ENCODE data around the gene TESK1. TPM values are rescaled to one million over a fixed set of nuclear protein-coding genes. Genes with fewer than 3 reads are reported as not detected.
"Not testable (repeated sequence)": the region's sequence is repeated elsewhere in the genome, so short reads cannot be mapped to it uniquely, and the experiment has no call there.

Gene TESK1
- polyA plus RNA-seq, 3 donors: 2.9 to 38.3 (median 2.9) TPM

GRCh38 chr9:35588506-35588905 lies 16.6 kb upstream of the TESK1 start:
- H3K4me3 ChIP-seq (replicated peaks in 1 of 3; ENCODE audit: low read depth in 2 of 3, low read length in 3 of 3); H3K4me1 Mint-ChIP-seq; H2AFZ ChIP-seq (ENCODE audit: insufficient read depth, low read depth, low read length, poor library complexity, severe bottlenecking); H3K9ac ChIP-seq (ENCODE audit: insufficient read depth, low read length, poor library complexity, severe bottlenecking); H3K36me3 ChIP-seq (replicated peaks in 1 of 2; ENCODE audit: control insufficient read depth in 1 of 2, insufficient read depth in 2 of 2, low read length in 2 of 2); H3K27ac ChIP-seq (ENCODE audit: low read depth in 1 of 2, low read length in 2 of 2); H3K4me2 ChIP-seq (replicated peaks; ENCODE audit: extremely low read depth, low read length, poor library complexity, severe bottlenecking); H4K20me1 ChIP-seq (ENCODE audit: insufficient read depth, low read length); intact Hi-C loops (cut with micrococcal nuclease); H3K79me2 ChIP-seq (ENCODE audit: insufficient read depth, low read length); H3K27me3 Mint-ChIP-seq (ENCODE audit: low read depth in 3 of 3); H3K4me1 ChIP-seq (ENCODE audit: control insufficient read depth in 1 of 2, insufficient read depth in 2 of 2, low read length in 2 of 2); H3K4me3 Mint-ChIP-seq; DNase-seq; H3K27me3 ChIP-seq (ENCODE audit: control insufficient read depth in 2 of 2, insufficient read depth in 2 of 2, low read length in 2 of 2); H3K36me3 Mint-ChIP-seq; H3K27ac Mint-ChIP-seq: not testable (repeated sequence)
- peaks cover 21 to 44% (median 37%) of the 10 kb centered on the region in 7 donors for H3K9me3 Mint-ChIP-seq
- WGBS (ENCODE audit: insufficient coverage): 100% methylated on average over 3 of the region's 5 CpGs
- H3K9me3 ChIP-seq (replicated peaks in 1 of 2; ENCODE audit: control insufficient read depth in 1 of 2, insufficient read depth in 1 of 2, low read length in 2 of 2): peaks cover 13 to 19% of the 10 kb centered on the region in 2 donors

- Histone ChIP-seq H3K27ac (ENCODE audit: low read depth in 1 of 2, low read length in 2 of 2) (no peak overlapping the region), H3K9me3 (replicated peaks in 1 of 2; ENCODE audit: control insufficient read depth in 1 of 2, insufficient read depth in 1 of 2, low read length in 2 of 2) (peaks cover 21 to 25% of the 10 kb centered on the region in 2 donors), H3K9ac (ENCODE audit: insufficient read depth, low read length, poor library complexity, severe bottlenecking) (no peak overlapping the region), H4K20me1 (ENCODE audit: insufficient read depth, low read length) (no peaks in the 10 kb centered on the region), H3K4me1 (ENCODE audit: control insufficient read depth in 1 of 2, insufficient read depth in 2 of 2, low read length in 2 of 2) (no peaks in the 10 kb centered on the region), H3K36me3 (replicated peaks in 1 of 2; ENCODE audit: control insufficient read depth in 1 of 2, insufficient read depth in 2 of 2, low read length in 2 of 2) (no peaks in the 10 kb centered on the region), H3K4me2 (replicated peaks; ENCODE audit: extremely low read depth, low read length, poor library complexity, severe bottlenecking) (no peak overlapping the region), H3K4me3 (replicated peaks in 1 of 3; ENCODE audit: low read depth in 2 of 3, low read length in 3 of 3) (no peak overlapping the region), H2AFZ (ENCODE audit: insufficient read depth, low read depth, low read length, poor library complexity, severe bottlenecking) (no peak overlapping the region), H3K79me2 (ENCODE audit: insufficient read depth, low read length) (no peaks in the 10 kb centered on the region), H3K27me3 (ENCODE audit: control insufficient read depth in 2 of 2, insufficient read depth in 2 of 2, low read length in 2 of 2) (no peaks in the 10 kb centered on the region)
- intact Hi-C loops (cut with micrococcal nuclease): no loop called here
- H3K4me1 Mint-ChIP-seq: no peaks in the 10 kb centered on the region
- peak overlapping the region in 1 of 7 donors; percentile 45 for H3K27ac Mint-ChIP-seq
- TF ChIP-seq CTCF (IDR thresholded peaks at IDR 0.05): no peak
- H3K9me3 Mint-ChIP-seq: peaks cover 19 to 40% (median 33%) of the 10 kb centered on the region in 7 donors
- DNase-seq: no peak
- no peak overlapping the region for H3K4me3 Mint-ChIP-seq
- peaks cover 0 to 4% (median 1%) of the 10 kb centered on the region in 3 donors for H3K27me3 Mint-ChIP-seq (ENCODE audit: low read depth in 3 of 3)
- peaks cover 0 to 8% of the 10 kb centered on the region in 2 donors for H3K36me3 Mint-ChIP-seq
Measured at GRCh38 chr9:35593581-35593980, 11.5 kb upstream of the TESK1 start.
